HG03565 (cell line): ENCODE measurements around the gene RANBP3L.

Experiments used
- ATAC-seq: cut with Tn5 transposase; IDR thresholded peaks from one replicate; pipeline ENCODE4 v1.9.1; 2021; ENCODE audit warnings: mild to moderate bottlenecking, moderate library complexity; ENCODE audit not compliant: unreplicated experiment

Gene RANBP3L

GRCh38 chr5:36246036-36246800 lies 55.5 kb downstream of the RANBP3L start:
- no peak for ATAC-seq

GRCh38 chr5:36244076-36244475 lies 57.6 kb downstream of the RANBP3L start:
- no peak for ATAC-seq

GRCh38 chr5:36243653-36244052 lies 58.0 kb downstream of the RANBP3L start:
- ATAC-seq, result no peak

GRCh38 chr5:36242534-36243485 lies 58.9 kb downstream of the RANBP3L start:
- no peak for ATAC-seq

- ATAC-seq, result peak; percentile 91
Measured at GRCh38 chr5:36241631-36242533, 59.8 kb downstream of the RANBP3L start, which contains the start of gene NADK2. Gene NADK2, minus strand, starts transcription at chr5:36241925. Its CDS starts 127 bp downstream, at chr5:36241798.

- ATAC-seq, result no peak
Measured at GRCh38 chr5:36240779-36241630, 60.7 kb downstream of the RANBP3L start.

- no peak for ATAC-seq
Measured at GRCh38 chr5:36239370-36240293, 62.1 kb downstream of the RANBP3L start.

GRCh38 chr5:36238502-36239295 lies 63.0 kb downstream of the RANBP3L start:
- ATAC-seq, result no peak

- no peak for ATAC-seq
Measured at GRCh38 chr5:36237751-36238150, 64.0 kb downstream of the RANBP3L start.

GRCh38 chr5:36236801-36237200 lies 64.9 kb downstream of the RANBP3L start:
- ATAC-seq, result no peak

- no peak for ATAC-seq
Measured at GRCh38 chr5:36232533-36232932, 69.2 kb downstream of the RANBP3L start.

- no peak for ATAC-seq
Measured at GRCh38 chr5:36230151-36230790, 71.4 kb downstream of the RANBP3L start.

GRCh38 chr5:36228505-36228904 lies 73.2 kb downstream of the RANBP3L start:
- ATAC-seq, result no peak

- no peak for ATAC-seq
Measured at GRCh38 chr5:36227046-36227445, 74.7 kb downstream of the RANBP3L start.

- ATAC-seq, result no peak
Measured at GRCh38 chr5:36222620-36223019, 79.1 kb downstream of the RANBP3L start.

- no peak for ATAC-seq
Measured at GRCh38 chr5:36217988-36218387, 83.7 kb downstream of the RANBP3L start.

- ATAC-seq, result no peak
Measured at GRCh38 chr5:36217567-36217966, 84.1 kb downstream of the RANBP3L start.
